DMS114 treated with DMSO at 0.1 percent for 48 hours (cell line): ENCODE measurements around the gene MGAT5.
"Not testable (repeated sequence)": the region's sequence is repeated elsewhere in the genome, so short reads cannot be mapped to it uniquely, and the experiment has no call there.

Source experiments
- DNase-seq: peaks from one replicate; lab custom pipeline; 2025; ENCODE audit not compliant: unreplicated experiment; lab: John Stamatoyannopoulos, UW

MGAT5 gene

GRCh38 chr2:134276381-134277172, 22.7 kb downstream of the MGAT5 start:
- no peak for DNase-seq

GRCh38 chr2:134277223-134277622, 23.4 kb downstream of the MGAT5 start:
- no peak for DNase-seq

- no peak for DNase-seq
These were observed 24.7 kb downstream of the MGAT5 start for GRCh38 chr2:134278553-134278952.

GRCh38 chr2:134279417-134279816, 25.5 kb downstream of the MGAT5 start:
- DNase-seq: no peak

GRCh38 chr2:134280231-134280630, 26.4 kb downstream of the MGAT5 start:
- DNase-seq: no peak

- DNase-seq: no peak
These were observed 26.9 kb downstream of the MGAT5 start for GRCh38 chr2:134280726-134281125.

- no peak for DNase-seq
These were observed 28.0 kb downstream of the MGAT5 start for GRCh38 chr2:134281815-134282419.

- no peak for DNase-seq
These were observed 28.9 kb downstream of the MGAT5 start for GRCh38 chr2:134282629-134283400.

- no peak for DNase-seq
These were observed 29.8 kb downstream of the MGAT5 start for GRCh38 chr2:134283661-134284060.

GRCh38 chr2:134284119-134284670, 30.3 kb downstream of the MGAT5 start:
- no peak for DNase-seq

GRCh38 chr2:134287323-134287722, 33.5 kb downstream of the MGAT5 start:
- DNase-seq: no peak

- DNase-seq: no peak
These were observed 34.9 kb downstream of the MGAT5 start for GRCh38 chr2:134288814-134289213.

GRCh38 chr2:134289225-134289624, 35.4 kb downstream of the MGAT5 start:
- DNase-seq: no peak

GRCh38 chr2:134290358-134290757, 36.5 kb downstream of the MGAT5 start:
- DNase-seq: no peak

GRCh38 chr2:134292514-134292913, 38.6 kb downstream of the MGAT5 start:
- no peak for DNase-seq

GRCh38 chr2:134293719-134294537, 40.1 kb downstream of the MGAT5 start:
- DNase-seq: no peak

- not testable (repeated sequence) for DNase-seq
These were observed 40.7 kb downstream of the MGAT5 start for GRCh38 chr2:134294598-134294997.

- DNase-seq: no peak
These were observed 41.6 kb downstream of the MGAT5 start for GRCh38 chr2:134295441-134295840.

- no peak for DNase-seq
These were observed 42.4 kb downstream of the MGAT5 start for GRCh38 chr2:134296301-134296700.

GRCh38 chr2:134299334-134299733, 45.5 kb downstream of the MGAT5 start:
- DNase-seq: no peak

- DNase-seq: no peak
These were observed 46.7 kb downstream of the MGAT5 start for GRCh38 chr2:134300585-134300984.
